GM18526 (cell line): ENCODE measurements around the gene VWC2L.

ENCODE experiments used
- POLR2A ChIP-seq: IDR thresholded peaks from 3 replicates; pipeline ENCODE4 v1.6.1; 2011; ENCODE audit not compliant: insufficient read length; ENCODE audit errors: extremely low read depth

The VWC2L gene

DNA sequence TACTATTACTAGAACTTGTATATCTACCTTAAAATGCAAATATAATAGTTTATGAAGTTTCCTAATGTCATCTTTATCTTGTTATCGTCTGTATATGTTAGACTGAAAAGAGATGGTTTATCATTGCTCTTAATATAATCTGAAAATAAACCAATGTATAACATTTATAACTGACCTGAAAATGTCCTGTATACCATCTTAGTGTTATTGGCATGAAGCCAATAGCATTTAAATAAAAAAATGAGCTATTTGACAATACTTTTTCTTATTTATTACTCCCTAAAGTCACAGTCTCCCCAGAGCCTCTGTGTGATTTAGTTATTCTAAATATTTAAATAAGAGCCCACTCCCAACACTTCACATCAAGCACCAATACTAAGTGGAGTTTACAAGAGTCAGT lies 1.8 kb downstream of the VWC2L start:
- TF ChIP-seq POLR2A: no peak

DNA sequence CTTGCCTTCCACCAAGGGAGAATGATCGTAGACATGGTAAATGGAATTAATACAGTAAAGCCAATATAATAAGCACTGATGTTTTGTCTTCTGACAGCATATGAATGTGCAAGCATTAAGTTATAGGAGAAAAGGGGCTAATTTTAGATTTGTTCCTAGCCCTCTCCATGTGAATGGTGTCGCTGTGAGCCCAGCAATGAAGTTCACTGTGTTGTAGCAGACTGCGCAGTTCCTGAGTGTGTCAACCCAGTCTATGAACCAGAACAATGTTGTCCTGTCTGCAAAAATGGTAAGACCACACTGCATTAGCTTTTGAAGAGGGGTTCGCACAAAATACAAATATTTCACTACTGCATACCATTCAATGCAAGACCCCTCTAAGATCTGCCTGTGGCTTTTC lies 25.6 kb downstream of the VWC2L start:
- TF ChIP-seq POLR2A: no peak

DNA sequence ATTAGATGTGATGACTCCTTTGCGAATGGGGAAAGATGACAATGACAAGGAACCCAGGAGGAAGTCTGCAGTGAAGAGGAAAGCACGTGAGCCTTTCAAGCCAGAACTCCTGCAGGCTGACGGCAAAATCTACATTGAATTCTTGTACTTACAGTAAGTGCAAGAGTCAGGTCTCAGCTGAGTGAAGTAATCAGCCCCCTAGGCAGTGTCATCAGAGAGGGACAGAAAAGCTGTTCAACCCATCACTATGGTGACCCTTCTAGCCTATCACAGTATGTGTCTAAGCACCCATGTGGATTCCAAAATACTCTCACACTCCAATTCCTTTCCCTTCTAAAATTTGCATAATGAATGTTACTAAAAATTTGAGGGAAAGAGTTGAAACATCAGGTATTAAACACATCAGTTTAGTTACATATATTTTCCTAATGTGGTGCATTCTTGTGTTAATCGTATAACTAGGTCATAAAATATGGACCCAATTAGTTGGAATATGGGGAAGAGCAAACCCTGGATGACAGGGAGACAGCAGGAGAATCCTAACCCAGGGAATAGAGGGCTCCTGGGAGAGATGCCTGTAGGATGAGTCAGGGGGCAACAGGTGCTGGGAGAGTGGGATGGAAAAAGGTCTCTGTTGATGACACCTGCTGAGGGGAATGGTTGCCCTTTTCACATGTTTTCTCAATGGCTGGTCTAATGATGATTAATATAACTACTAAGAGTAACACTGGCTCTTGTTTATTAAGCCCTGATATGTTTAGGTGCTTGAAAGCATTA lies 39.5 kb downstream of the VWC2L start:
- TF ChIP-seq POLR2A: no peak

DNA sequence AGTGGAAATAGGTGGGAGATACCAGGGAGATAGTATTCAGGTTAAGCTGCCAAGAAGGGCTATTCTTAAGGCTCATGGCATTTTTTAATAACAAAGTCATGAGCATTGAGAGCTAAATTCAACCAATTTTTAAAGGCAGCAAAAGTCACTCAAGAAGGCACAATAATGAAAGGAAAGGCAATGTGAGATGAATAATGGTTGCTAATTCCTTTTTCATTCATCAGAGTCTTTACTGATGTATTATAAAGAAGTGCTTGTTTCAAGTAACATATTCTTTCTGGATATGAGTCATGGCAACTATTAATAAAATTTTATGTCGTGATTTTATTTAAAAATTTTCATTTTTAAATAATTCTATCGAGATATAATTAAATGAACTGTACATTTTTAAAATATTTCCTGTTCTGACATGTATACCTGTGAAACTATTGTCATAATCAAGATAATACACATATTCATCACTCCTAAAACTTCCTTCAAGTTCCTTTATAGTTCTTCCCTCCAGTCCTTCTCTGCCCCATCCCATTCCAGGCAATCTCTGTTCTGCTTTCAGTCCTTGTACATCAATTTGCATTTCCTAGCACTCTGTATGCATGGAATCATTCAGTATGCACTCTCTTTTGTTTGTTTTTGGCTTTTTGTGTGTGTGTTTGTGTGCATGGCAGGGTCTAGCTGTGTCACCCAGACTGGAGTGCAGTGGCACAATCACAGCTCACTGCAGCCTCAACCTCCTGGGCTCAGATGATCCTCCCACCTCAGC lies 40.8 kb downstream of the VWC2L start:
- TF ChIP-seq POLR2A: no peak

DNA sequence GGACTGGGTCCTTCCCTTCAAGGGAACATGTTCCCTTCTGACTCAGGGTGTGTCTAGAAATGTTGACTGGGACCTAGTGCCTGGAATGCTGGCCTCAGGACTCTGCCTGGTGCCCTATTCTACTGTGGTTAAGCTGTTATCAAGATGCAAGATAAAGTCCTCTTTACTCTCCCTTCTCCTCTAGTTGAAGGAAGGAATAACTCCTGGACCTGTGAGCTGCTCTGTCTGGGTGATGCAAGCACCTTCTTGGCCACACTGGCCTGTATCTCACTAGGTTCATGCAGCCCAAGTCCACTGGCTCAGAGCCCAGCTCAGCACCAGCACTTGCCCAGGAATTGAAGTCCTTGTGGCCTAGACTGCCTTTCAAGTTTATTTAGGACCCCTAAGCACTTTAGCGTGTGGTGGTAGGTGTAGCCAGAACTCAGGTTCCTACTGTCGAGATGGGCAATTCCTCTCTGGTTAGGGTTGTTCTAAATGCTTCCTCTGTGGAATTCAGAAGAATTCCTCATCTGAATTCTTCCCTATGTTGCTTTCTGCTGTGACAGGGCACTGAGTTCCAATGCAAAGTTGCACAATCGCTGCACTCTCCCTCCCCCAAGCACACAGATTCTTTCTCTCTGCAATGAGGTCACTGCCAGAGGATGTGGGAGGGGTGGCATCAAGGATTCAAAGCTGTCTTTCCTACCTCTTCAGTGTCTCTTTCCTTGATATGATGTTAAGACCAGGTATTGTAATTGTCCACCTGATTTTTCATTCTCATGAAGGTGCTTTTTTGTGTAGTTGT lies 54.7 kb downstream of the VWC2L start:
- no peak for TF ChIP-seq POLR2A

DNA sequence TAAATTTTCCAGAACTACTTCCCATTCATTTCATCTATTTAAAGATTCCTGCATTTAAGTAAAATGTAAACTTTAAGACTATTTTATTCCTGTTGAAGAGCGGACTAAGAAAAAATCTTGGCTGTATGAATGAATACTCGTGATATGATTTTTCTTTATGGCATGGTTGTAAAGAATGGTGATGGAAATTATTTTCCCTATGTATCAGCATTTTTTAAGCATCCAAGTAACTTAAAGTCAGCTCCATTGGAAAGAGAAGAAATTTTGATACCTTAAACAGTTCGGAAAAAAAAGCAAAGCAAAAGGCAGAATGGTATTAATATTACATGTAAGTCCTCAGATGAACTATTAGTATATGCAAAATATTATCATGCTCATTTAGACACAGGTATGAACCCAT lies 58.9 kb downstream of the VWC2L start:
- TF ChIP-seq POLR2A: no peak

DNA sequence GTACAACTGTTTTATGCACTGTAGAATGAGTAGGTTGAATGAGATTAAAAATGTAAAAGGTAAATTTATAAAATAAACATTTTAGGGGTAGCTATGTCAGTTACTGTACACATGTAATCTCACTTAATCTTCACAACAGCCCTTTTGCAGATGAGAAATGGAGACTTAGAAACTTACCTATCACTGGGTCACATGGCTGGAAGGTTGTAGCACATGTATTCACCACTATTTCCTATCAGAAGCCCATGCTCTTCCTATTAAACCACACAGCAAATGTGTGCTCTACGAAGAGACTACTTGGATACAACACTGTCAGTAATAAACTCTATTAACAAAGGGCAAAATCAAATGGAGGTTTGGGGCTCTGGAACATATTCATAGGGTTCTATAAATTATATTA lies 60.5 kb downstream of the VWC2L start:
- no peak for TF ChIP-seq POLR2A

DNA sequence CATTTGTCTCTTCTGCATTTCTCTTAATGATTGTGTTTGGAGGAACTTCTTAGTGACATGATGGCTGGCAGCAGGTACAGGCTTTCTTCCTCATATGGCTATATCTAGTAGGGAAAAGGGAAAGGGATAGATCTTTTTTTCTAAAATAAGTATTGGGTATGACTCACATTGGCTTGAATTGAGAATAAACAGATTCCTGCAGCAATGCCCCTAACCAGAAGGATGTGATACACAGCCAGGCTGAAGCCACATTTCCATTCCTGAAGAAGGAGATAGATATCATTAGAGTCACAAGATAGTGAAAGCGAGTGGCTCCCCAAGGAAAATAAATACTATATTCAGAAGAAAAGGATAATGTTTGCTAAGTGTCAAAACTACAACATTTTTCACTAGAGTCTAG lies 61.1 kb downstream of the VWC2L start:
- no peak for TF ChIP-seq POLR2A

DNA sequence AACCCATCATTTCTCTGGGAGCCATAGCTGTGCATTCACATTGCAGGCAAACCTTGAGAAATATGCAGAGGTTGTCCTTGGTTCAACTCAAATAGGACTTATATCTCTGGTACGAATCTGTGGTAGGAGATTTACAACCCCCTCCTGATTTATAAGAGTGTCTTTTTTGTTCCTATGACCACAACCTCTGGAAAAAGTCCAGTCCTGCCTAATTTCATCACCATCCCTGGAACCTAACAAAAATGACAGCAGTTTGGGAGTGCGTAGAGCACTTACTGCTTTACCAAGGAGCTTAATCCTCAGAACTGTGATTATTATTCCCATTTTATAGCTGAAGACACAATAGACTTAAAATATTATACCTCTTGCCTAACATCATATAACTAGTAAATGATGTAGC lies 66.5 kb downstream of the VWC2L start:
- TF ChIP-seq POLR2A: no peak

DNA sequence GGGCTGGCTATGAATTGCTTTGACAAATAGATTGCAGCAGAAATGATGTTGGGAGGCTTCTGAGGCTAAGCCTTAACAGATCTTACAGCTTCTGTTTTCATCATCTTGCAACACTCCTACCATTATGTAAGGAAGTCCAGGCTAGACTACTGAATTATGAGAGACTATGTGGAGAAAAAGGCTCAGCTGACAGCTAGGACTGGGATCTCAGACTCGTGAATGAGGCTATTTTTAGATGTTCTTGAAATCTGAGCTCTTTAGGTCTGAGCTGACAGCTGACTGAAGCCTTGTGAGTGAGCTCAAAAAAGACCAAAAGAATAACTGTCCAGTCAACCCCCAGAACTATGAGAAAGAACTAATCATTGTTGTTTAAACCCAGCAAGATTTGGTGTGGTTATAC lies 70.3 kb downstream of the VWC2L start:
- no peak for TF ChIP-seq POLR2A

DNA sequence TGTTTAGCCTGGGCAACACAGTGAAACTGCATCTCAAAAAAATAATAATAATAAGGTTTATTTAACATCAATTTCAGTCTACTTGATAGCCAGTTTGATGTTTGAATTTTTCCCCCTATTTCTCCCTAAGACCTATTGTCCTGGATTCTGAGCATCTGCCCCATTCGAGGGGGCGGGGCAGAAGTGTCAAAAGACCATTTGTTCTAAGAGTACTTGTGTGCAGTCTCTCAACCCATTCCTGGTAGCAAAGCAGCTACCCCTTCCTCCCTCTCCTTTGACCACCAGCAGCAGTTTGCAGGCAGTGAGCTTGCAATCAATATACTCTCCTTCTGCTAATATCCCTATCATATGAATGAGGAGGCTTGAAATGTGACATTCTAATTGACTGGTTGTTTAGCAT lies 71.9 kb downstream of the VWC2L start:
- TF ChIP-seq POLR2A: no peak

DNA sequence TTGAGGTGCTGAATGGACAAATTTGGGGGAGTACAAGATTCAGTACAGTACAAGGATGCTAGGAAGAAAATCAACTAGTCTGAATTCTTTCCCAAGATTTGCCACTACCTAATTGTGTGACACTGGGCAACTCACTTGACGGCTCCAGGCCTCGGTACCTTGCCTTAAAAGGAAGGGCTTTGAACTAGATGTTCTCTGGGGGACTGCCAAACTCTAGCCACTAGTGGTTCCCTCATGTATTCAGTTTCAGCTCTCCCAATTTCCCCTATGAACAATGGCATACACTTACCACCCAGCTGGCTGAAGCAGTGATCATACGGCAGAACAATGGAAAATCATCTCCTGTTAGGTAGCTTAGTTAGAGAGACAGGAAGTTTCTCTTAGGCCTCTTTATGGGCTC lies 73.4 kb downstream of the VWC2L start:
- TF ChIP-seq POLR2A: no peak

DNA sequence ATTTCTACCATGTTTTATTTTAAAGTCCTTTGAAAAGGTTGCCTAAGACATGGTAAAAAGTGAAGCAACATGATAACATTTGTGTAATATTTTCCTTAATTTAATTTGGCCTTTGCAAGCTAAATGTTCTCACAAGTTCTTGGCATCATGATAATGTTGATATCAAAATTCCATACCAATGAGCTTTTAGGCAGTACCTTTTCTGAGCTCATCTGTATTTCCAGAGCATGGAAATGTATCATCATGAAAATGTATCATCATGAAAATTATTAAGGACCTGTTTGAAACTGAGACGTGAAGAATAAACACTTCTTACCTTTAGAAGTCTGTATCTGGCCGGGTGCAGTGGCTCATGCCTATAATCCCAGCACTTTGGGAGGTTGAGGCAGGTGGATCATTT lies 73.8 kb downstream of the VWC2L start:
- TF ChIP-seq POLR2A: no peak

DNA sequence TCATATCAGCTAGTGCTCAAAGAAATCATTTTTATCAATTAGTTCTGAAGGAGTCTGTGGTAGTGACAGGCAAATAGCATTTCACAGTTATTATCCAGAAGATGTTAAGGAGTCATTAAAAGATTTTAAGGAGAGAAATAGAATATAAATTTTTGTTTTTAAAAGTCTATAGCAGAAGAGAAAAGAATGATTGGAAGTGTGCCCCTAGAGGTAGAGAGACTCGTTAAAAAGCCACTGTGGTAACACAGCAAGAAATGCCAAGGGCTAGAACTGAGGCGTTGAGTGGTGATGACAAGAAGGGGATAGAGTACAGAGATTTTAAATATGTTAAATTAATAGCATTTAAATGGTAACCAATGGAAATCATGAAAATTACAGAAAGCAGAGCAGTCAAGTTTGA lies 78.3 kb downstream of the VWC2L start:
- TF ChIP-seq POLR2A: no peak

DNA sequence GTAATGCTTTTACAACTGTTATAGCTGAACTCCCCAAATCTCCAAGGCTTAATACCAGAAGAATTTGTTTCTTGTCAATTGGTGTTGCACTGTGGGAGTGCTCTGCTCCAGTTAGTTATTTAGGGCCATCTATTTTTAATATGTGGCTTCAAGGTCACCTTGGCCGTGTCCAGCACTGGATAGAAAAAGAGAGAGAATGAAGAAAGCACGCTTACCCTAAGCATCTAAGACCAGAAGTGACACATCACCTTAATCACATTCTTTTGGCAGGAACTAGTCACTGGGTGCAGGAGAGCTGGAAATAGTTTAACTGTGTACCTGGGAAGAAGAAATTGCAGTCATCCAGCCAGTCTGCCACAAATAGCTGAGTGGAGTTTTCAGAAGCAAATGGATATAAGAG lies 78.8 kb downstream of the VWC2L start:
- no peak for TF ChIP-seq POLR2A

DNA sequence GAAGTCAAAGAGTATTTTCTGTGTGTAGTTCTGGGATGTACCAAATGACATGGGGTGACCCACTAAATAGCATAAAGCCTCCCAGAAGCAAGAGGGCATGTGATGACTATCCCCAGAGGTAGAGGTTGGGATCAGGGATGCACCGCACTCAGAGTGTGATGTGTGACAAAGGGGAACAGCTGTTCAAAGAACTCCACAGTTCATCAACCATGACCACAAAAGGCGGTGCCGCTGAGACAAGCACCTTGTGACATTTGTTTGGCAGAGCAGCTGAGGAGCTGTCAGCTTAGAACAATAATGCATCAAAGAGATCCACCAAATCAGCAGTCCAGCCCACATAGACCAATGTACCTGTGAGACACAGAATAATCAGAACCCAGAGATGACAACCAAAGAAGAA lies 81.3 kb downstream of the VWC2L start:
- no peak for TF ChIP-seq POLR2A
